Smooth muscle cell (in vitro differentiated cells): ENCODE measurements around the gene IP6K2. TPM values are rescaled to one million over a fixed set of nuclear protein-coding genes. Genes with fewer than 3 reads are reported as not detected.

Experiments
- DNase-seq: peaks from one replicate; lab custom pipeline; 2025; ENCODE audit not compliant: unreplicated experiment; lab: John Stamatoyannopoulos, UW
- H2AFZ ChIP-seq: fragments of 200-600 bp; sonication (generic); 2 replicates; pipeline ENCODE4 v1.6.0; 2016; ENCODE audit warnings: antibody characterized with exemption, low read depth, mild to moderate bottlenecking
- H3F3A ChIP-seq: fragments of 200-600 bp; sonication (generic); 2 replicates; pipeline ENCODE4 v1.6.0; 2017; ENCODE audit warnings: antibody characterized with exemption, low read depth
- H3K27ac ChIP-seq: fragments of 200-600 bp; sonication (generic); 2 replicates; pipeline ENCODE4 v1.5.1; 2016; ENCODE audit warnings: low read depth, mild to moderate bottlenecking
- H3K27me3 ChIP-seq: fragments of 200-600 bp; sonication (generic); 2 replicates; pipeline ENCODE4 v1.6.1; 2016; ENCODE audit warnings: low read depth, mild to moderate bottlenecking
- H3K36me3 ChIP-seq: fragments of 200-600 bp; sonication (generic); 2 replicates; pipeline ENCODE4 v1.5.1; 2016; ENCODE audit warnings: low read depth
- H3K4me1 ChIP-seq: fragments of 200-600 bp; sonication (generic); 2 replicates; pipeline ENCODE4 v1.5.1; 2016; ENCODE audit warnings: low read depth
- H3K4me2 ChIP-seq: fragments of 200-600 bp; sonication (generic); 2 replicates; pipeline ENCODE4 v1.6.0; 2016; ENCODE audit warnings: mild to moderate bottlenecking
- H3K4me3 ChIP-seq: fragments of 200-600 bp; sonication (generic); 2 replicates; pipeline ENCODE4 v1.5.1; 2016; ENCODE audit warnings: mild to moderate bottlenecking
- H3K79me2 ChIP-seq: fragments of 200-600 bp; sonication (generic); 2 replicates; pipeline ENCODE4 v1.6.0; 2016; ENCODE audit warnings: low read depth, mild to moderate bottlenecking
- H3K9ac ChIP-seq: fragments of 200-600 bp; sonication (generic); 2 replicates; pipeline ENCODE4 v1.6.0; 2016; ENCODE audit warnings: low read depth
- H3K9me3 ChIP-seq: fragments of 200-600 bp; sonication (generic); replicated peaks from 2 replicates; pipeline ENCODE4 v1.5.1; 2016; ENCODE audit warnings: low read depth
- H4K20me1 ChIP-seq: fragments of 200-600 bp; sonication (generic); 2 replicates; pipeline ENCODE4 v1.6.0; 2016; ENCODE audit warnings: low read depth
- WGBS: methylation state at CpG from one replicate; pipeline ENCODE4 v1.1.7; 2016; ENCODE audit warnings: low lambda C conversion rate; 5-methylcytosine and 5-hydroxymethylcytosine counted together
- polyA plus RNA-seq: library from polyadenylated mRNA; unstranded; fragments of >200 nt; fragmentation: Nextera tagmentation; extraction: Ambion mirVana; gene quantifications from 2 replicates; pipeline ENCODE4 v1.2.1, GENCODE V29; 2016
- total RNA-seq: library from RNA; depleted of rRNA; stranded (reverse); fragments of >200 nt; gene quantifications from 2 replicates; pipeline ENCODE4 v1.2.3, GENCODE V29; 2014
- TF ChIP-seq, protein P1 (sequence below): fragments of 200-600 bp; sonication (generic); IDR thresholded peaks from 2 replicates; pipeline ENCODE4 v1.5.1; 2017; ENCODE audit warnings: borderline replicate concordance, mild to moderate bottlenecking, antibody characterized with exemption; ENCODE audit not compliant: insufficient read depth, poor library complexity, severe bottlenecking

Gene IP6K2
- total and polyA plus RNA-seq, 2 experiments from 2014 or later: 106 to 124 TPM

DNA sequence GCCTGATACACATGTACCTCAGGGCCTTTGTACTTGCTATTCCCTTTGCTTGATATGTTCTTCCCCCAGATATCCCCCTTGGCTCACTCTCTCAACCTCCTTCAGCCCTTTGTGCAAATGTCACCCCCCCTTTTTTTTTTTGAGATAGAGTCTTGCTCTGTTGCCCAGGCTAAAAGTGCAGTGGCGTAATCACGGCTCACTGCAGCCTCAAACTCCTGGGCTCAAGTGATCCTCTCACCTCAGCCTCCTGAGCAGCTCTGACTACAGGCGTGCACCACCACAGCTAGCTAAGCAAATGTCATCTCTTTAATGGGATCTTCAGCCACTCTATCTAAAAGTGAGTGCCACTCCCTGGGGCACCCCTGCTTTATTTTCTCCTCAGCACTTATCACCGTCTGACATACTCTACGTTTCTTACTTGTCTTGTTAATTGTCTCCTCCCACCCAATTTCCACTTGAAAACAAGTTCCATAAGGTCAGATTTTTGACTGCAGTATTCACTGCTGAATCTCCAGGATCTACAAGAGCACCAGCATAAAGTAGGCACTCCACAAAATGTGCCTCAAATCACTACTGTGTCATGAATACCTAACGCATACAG lies 14.6 kb downstream of the IP6K2 start:
- Histone ChIP-seq H3K9ac (no peak overlapping the region), H3K27ac (no peak overlapping the region), H4K20me1 (peaks cover 100% of the 10 kb centered on the region), H3K4me2 (no peak overlapping the region), H3K79me2 (peaks cover 100% of the 10 kb centered on the region), H3K4me3 (no peak overlapping the region), H3K4me1 (no peaks in the 10 kb centered on the region), H3F3A (peaks cover 12% of the 10 kb centered on the region), H2AFZ (no peak overlapping the region), H3K9me3 (no peaks in the 10 kb centered on the region), H3K36me3 (peaks cover 5% of the 10 kb centered on the region), H3K27me3 (no peaks in the 10 kb centered on the region)
- DNase-seq: no peak
- TF ChIP-seq, protein P1, sequence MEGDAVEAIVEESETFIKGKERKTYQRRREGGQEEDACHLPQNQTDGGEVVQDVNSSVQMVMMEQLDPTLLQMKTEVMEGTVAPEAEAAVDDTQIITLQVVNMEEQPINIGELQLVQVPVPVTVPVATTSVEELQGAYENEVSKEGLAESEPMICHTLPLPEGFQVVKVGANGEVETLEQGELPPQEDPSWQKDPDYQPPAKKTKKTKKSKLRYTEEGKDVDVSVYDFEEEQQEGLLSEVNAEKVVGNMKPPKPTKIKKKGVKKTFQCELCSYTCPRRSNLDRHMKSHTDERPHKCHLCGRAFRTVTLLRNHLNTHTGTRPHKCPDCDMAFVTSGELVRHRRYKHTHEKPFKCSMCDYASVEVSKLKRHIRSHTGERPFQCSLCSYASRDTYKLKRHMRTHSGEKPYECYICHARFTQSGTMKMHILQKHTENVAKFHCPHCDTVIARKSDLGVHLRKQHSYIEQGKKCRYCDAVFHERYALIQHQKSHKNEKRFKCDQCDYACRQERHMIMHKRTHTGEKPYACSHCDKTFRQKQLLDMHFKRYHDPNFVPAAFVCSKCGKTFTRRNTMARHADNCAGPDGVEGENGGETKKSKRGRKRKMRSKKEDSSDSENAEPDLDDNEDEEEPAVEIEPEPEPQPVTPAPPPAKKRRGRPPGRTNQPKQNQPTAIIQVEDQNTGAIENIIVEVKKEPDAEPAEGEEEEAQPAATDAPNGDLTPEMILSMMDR: no peak
- WGBS: 82% methylated on average over 6 of the region's 6 CpGs

DNA sequence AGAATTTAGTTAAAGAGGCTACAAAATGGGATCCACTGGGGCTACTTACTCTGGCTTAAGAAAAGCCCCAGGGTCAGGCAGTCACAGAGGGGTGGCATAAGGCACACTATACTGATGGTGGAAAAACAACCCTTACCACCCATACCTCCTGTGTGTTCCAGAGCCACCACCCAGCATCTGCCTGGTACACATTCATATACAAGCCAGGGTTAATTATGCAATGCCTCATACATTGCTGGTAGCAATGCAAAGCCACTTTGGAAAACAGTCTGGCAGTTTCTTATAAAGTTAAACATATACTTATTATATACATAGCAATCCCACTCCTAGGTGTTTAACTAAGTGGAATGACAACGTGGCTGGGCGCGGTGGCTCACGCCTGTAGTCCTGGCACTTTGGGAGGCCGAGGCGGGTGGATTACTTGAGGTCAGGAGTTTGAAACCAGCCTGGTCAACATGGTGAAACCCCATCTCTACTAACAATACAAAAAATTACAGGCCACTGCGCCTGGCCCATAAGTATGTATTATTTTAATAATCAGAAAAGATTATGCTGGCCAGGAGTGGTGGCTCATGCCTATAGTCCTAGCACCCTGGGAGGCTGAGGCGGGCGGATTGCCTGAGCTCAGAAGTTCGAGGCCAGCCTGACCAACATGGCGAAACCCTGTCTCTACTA lies 16.2 kb downstream of the IP6K2 start:
- Histone ChIP-seq H2AFZ (no peak overlapping the region), H3F3A (peaks cover 17% of the 10 kb centered on the region), H3K27me3 (no peaks in the 10 kb centered on the region), H3K9ac (no peak overlapping the region), H3K4me3 (no peak overlapping the region), H3K79me2 (peaks cover 100% of the 10 kb centered on the region), H3K4me1 (peaks cover 9% of the 10 kb centered on the region), H3K36me3 (peaks cover 5% of the 10 kb centered on the region), H3K4me2 (no peak overlapping the region), H3K27ac (peak overlapping the region; percentile 29), H3K9me3 (no peaks in the 10 kb centered on the region), H4K20me1 (peaks cover 100% of the 10 kb centered on the region)
- TF ChIP-seq, protein P1: no peak
- 98% methylated on average over 11 of the region's 11 CpGs for WGBS
- DNase-seq: no peak

DNA sequence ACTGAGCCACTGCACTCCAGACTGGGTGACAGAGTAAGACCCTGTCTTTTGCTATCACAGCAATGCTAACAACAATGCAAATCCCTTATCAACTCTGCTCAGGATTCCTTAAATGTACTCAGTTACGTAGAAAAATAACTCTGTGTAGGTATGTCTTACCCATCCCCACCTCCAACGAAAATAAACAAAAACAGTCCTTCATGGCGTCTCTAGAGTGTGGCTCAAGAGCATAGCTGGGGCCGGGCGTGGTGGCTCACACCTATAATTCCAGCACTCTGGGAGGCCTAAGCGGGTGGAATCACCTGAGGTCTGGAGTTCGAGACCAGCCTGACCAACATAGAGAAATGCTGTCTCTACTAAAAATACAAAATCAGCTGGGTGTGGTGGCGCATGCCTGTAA lies 18.1 kb downstream of the IP6K2 start:
- Histone ChIP-seq H4K20me1 (peaks cover 100% of the 10 kb centered on the region), H3K27me3 (no peaks in the 10 kb centered on the region), H3K4me2 (no peak overlapping the region), H3K9ac (no peak overlapping the region), H3K9me3 (no peaks in the 10 kb centered on the region), H3K4me1 (peaks cover 28% of the 10 kb centered on the region), H3F3A (peaks cover 30% of the 10 kb centered on the region), H3K79me2 (peaks cover 93% of the 10 kb centered on the region), H3K36me3 (peaks cover 5% of the 10 kb centered on the region), H2AFZ (no peak overlapping the region), H3K27ac (no peak overlapping the region), H3K4me3 (no peak overlapping the region)
- DNase-seq: no peak
- WGBS: 98% methylated on average over 8 of the region's 8 CpGs
- TF ChIP-seq, protein P1: no peak
